H1 (cell line): Measurements from ENCODE around the gene TRAF6. TPM values are rescaled to one million over a fixed set of nuclear protein-coding genes. Genes with fewer than 3 reads are reported as not detected.

Experiments used
- CTCF ChIA-PET: fragments of 300-600 bp; sonication (Branson Sonifier 250); formaldehyde crosslinking; loops from one replicate; lab custom pipeline; 2021; ENCODE audit not compliant: partially characterized antibody; lab: Charles Lee
- POLR2A ChIA-PET: fragments of 300-600 bp; sonication (Branson Sonifier 250); formaldehyde crosslinking; loops from one replicate; lab custom pipeline; 2021; ENCODE audit warnings: inconsistent platforms; ENCODE audit not compliant: partially characterized antibody; lab: Charles Lee
- DNase-seq, 2 experiments: peaks; one replicate each; pipeline versions ENCODE4 v3.0.0 to v3.0.0-alpha.2; 2010 to 2022; ENCODE audit warnings: low spot score in 2 of 2, low read depth in 1 of 2, mixed read lengths in 1 of 2
- FAIRE-seq: peaks from 2 replicates; lab custom pipeline; 2011; peaks lifted over from hg19 to GRCh38; lab: Jason Lieb, UNC
- H2AFZ ChIP-seq: 2 replicates; pipeline ENCODE4 v1.8.1; 2012; ENCODE audit warnings: low read length, inconsistent platforms
- H2AK5ac ChIP-seq: 2 replicates; pipeline ENCODE4 v1.6.1; 2013; ENCODE audit warnings: low read depth, low read length
- H2BK120ac ChIP-seq: replicated peaks from 2 replicates; pipeline ENCODE3; 2013; ENCODE audit warnings: low read depth, low read length, inconsistent platforms
- H2BK12ac ChIP-seq: 2 replicates; pipeline ENCODE4 v1.6.1; 2013; ENCODE audit warnings: low read depth, low read length
- H2BK15ac ChIP-seq: 2 replicates; pipeline ENCODE4 v1.6.1; 2013; ENCODE audit warnings: low read length
- H2BK20ac ChIP-seq: 2 replicates; pipeline ENCODE4 v1.6.1; 2013; ENCODE audit warnings: low read length
- H2BK5ac ChIP-seq: 2 replicates; pipeline ENCODE4 v1.6.1; 2013; ENCODE audit warnings: low read depth, low read length
- H3K14ac ChIP-seq: 2 replicates; pipeline ENCODE4 v1.6.1; 2013; ENCODE audit warnings: inconsistent platforms; ENCODE audit not compliant: insufficient read length
- H3K18ac ChIP-seq: 2 replicates; pipeline ENCODE4 v1.6.1; 2013; ENCODE audit warnings: low read length; ENCODE audit errors: extremely low read depth
- H3K23ac ChIP-seq: 2 replicates; pipeline ENCODE4 v1.6.1; 2013; ENCODE audit warnings: inconsistent platforms; ENCODE audit not compliant: insufficient read length
- H3K23me2 ChIP-seq: 2 replicates; pipeline ENCODE4 v1.6.1; 2013; ENCODE audit warnings: low read depth, low read length
- H3K27ac ChIP-seq: 2 replicates; pipeline ENCODE4 v1.6.1; 2011; ENCODE audit warnings: low read depth, low read length, inconsistent platforms
- H3K27me3 ChIP-seq, 4 experiments: replicated peaks in 1 of 4; 1 replicate in 1 of 4; 2 replicates in 3 of 4; pipeline versions ENCODE4 v1.6.1 to v1.8.1; 2011 to 2013; ENCODE audit warnings: low read length in 3 of 4, mild to moderate bottlenecking in 3 of 4, inconsistent platforms in 2 of 4, mixed read lengths in 2 of 4, moderate library complexity in 1 of 4; ENCODE audit not compliant: control insufficient read depth in 3 of 4, insufficient read depth in 3 of 4; ENCODE audit errors: extremely low read depth in 1 of 4
- H3K36me3 ChIP-seq, 4 experiments: 2 replicates each; pipeline versions ENCODE4 v1.6.1 to v1.8.1; 2011 to 2013; ENCODE audit warnings: mild to moderate bottlenecking in 4 of 4, low read length in 3 of 4, moderate library complexity in 2 of 4, control low read depth in 1 of 4, inconsistent platforms in 1 of 4; ENCODE audit not compliant: insufficient read depth in 4 of 4, control insufficient read depth in 2 of 4
- H3K4ac ChIP-seq: replicated peaks from 2 replicates; pipeline ENCODE3; 2013; ENCODE audit warnings: low read length, low read depth, mixed read lengths, inconsistent platforms; ENCODE audit not compliant: insufficient read length
- H3K4me1 ChIP-seq, 4 experiments: replicated peaks in 1 of 4; 1 replicate in 1 of 4; 2 replicates in 3 of 4; pipeline versions ENCODE4 v1.6.1 to v1.8.1; 2011 to 2013; ENCODE audit warnings: low read length in 3 of 4, inconsistent platforms in 2 of 4, mixed read lengths in 1 of 4; ENCODE audit not compliant: insufficient read depth in 4 of 4, control insufficient read depth in 3 of 4
- H3K4me2 ChIP-seq, 2 experiments: 2 replicates each; pipeline versions ENCODE4 v1.6.1 to v1.8.1; 2011 to 2013; ENCODE audit warnings: low read depth in 2 of 2, low read length in 2 of 2, control low read depth in 1 of 2, inconsistent platforms in 1 of 2, mild to moderate bottlenecking in 1 of 2; ENCODE audit not compliant: insufficient read depth in 1 of 2
- H3K4me3 ChIP-seq, 4 experiments: fragments of 200-600, 300-600 bp in 1 of 4; sonication (generic), shearing (Covaris generic), sonication (Bioruptor Twin) in 1 of 4; 2 replicates each; pipeline versions ENCODE4 v1.5.1 to v1.8.1; 2011 to 2016; ENCODE audit warnings: low read length in 4 of 4, low read depth in 3 of 4, control low read depth in 2 of 4, inconsistent platforms in 2 of 4, mild to moderate bottlenecking in 2 of 4, mixed read lengths in 1 of 4, moderate library complexity in 1 of 4; ENCODE audit not compliant: insufficient read depth in 2 of 4; ENCODE audit errors: extremely low read depth in 1 of 4
- H3K56ac ChIP-seq: replicated peaks from 2 replicates; pipeline ENCODE3; 2013; ENCODE audit warnings: low read depth, mild to moderate bottlenecking, mixed read lengths, low read length, inconsistent platforms; ENCODE audit not compliant: insufficient read length
- H3K79me1 ChIP-seq: 2 replicates; pipeline ENCODE4 v1.6.1; 2013; ENCODE audit warnings: low read depth, low read length, control low read depth
- H3K79me2 ChIP-seq, 2 experiments: 2 replicates each; pipeline versions ENCODE4 v1.6.1 to v1.8.1; 2012 to 2013; ENCODE audit warnings: low read length in 2 of 2, mild to moderate bottlenecking in 2 of 2, inconsistent platforms in 1 of 2; ENCODE audit not compliant: insufficient read depth in 2 of 2, control insufficient read depth in 1 of 2
- H3K9ac ChIP-seq, 4 experiments: replicated peaks in 1 of 4; 1 replicate in 1 of 4; 2 replicates in 3 of 4; pipeline versions ENCODE4 v1.6.1 to v1.8.1; 2011 to 2013; ENCODE audit warnings: low read depth in 3 of 4, low read length in 3 of 4, control low read depth in 2 of 4, mild to moderate bottlenecking in 2 of 4, moderate library complexity in 2 of 4, inconsistent platforms in 1 of 4; ENCODE audit errors: extremely low read depth in 1 of 4
- H3K9me3 ChIP-seq, 2 experiments: 2 replicates each; pipeline versions ENCODE4 v1.6.1 to v1.8.1; 2012 to 2013; ENCODE audit warnings: mild to moderate bottlenecking in 2 of 2, moderate library complexity in 2 of 2, control low read depth in 1 of 2, inconsistent platforms in 1 of 2, low read depth in 1 of 2, low read length in 1 of 2, mixed read lengths in 1 of 2; ENCODE audit not compliant: insufficient read depth in 2 of 2
- H4K20me1 ChIP-seq, 2 experiments: replicated peaks in 1 of 2; 2 replicates each; pipeline versions ENCODE3 to v1.8.1; 2011 to 2013; ENCODE audit warnings: inconsistent platforms in 2 of 2, low read length in 2 of 2, mild to moderate bottlenecking in 1 of 2; ENCODE audit not compliant: insufficient read depth in 2 of 2, control insufficient read depth in 1 of 2
- H4K5ac ChIP-seq: 2 replicates; pipeline ENCODE4 v1.6.1; 2013; ENCODE audit warnings: low read length, low read depth, mixed read lengths, inconsistent platforms; ENCODE audit not compliant: insufficient read length
- H4K8ac ChIP-seq: 2 replicates; pipeline ENCODE4 v1.8.0; 2013; ENCODE audit warnings: mild to moderate bottlenecking, moderate library complexity, low read length, inconsistent platforms; ENCODE audit not compliant: insufficient read depth; ENCODE audit errors: extremely low read depth
- H4K91ac ChIP-seq: replicated peaks from 2 replicates; pipeline ENCODE3; 2013; ENCODE audit warnings: low read length, mixed read lengths, inconsistent platforms; ENCODE audit not compliant: insufficient read length
- SP4 ChIP-seq: IDR thresholded peaks from 2 replicates; pipeline ENCODE4 v1.6.1; 2012; ENCODE audit warnings: low read length, inconsistent platforms
- WGBS, 2 experiments: shearing (Covaris generic) in 1 of 2; methylation state at CpG; one replicate each; pipeline versions ENCODE4 v1.1.6 to v1.1.7; 2013 to 2015; ENCODE audit warnings: low lambda C conversion rate in 2 of 2, mixed read lengths in 2 of 2, inconsistent platforms in 1 of 2, low coverage in 1 of 2, missing lambda C conversion rate in 1 of 2; ENCODE audit not compliant: insufficient replicate concordance in 2 of 2, insufficient coverage in 1 of 2, insufficient read length in 1 of 2; ENCODE audit errors: extremely low coverage in 1 of 2, missing lambda C conversion rate in 1 of 2; 5-methylcytosine and 5-hydroxymethylcytosine counted together
- polyA plus RNA-seq, 7 experiments: library from polyadenylated mRNA; depleted of rRNA in 3 of 7; stranded (reverse) in 5 of 7; unstranded in 2 of 7; fragments of >200 nt in 5 of 7; fragments of 200-250 nt in 2 of 7; gene quantifications; 1 replicate in 5 of 7; 2 replicates in 1 of 7; 4 replicates in 1 of 7; pipeline versions ENCODE4 v1.2.1 to v1.2.3, GENCODE V29; 2011 to 2013; ENCODE audit warnings: missing spikeins in 2 of 7, mixed read lengths in 2 of 7
- total RNA-seq: library from RNA; stranded (reverse); fragmentation: NEBNext Ultra II Directional; extraction: Animal tissue kit (Norgen Biotek cat#: 25700); gene quantifications from 2 replicates; pipeline ENCODE4 v1.2.1, GENCODE V29; 2021

TRAF6 gene
- total and polyA plus RNA-seq, 2 of the 8 experiments (the other 6 are each of a cell fraction or from before 2014, with no cell fraction given): 4.6 to 8.8 TPM

- FAIRE-seq (no peak), DNase-seq (no peak)
- Histone ChIP-seq H3K27me3 (no peaks in the 10 kb centered on the region), H4K8ac (no peak overlapping the region), H3K18ac (no peak overlapping the region), H2BK120ac (no peak overlapping the region), H4K91ac (no peak overlapping the region), H3K4me1 (no peaks in the 10 kb centered on the region), H3K23ac (no peak overlapping the region), H3K9me3 (0 out of 4 replicates have a peak, but pooled peaks cover 0 to 4% of the 10 kb centered on the region in 2 experiments), H3K79me2 (no peaks in the 10 kb centered on the region), H2AFZ (no peak overlapping the region), H2BK20ac (no peak overlapping the region), H4K5ac (no peak overlapping the region), H3K56ac (no peak overlapping the region), H3K4me3 (no peak overlapping the region), H3K79me1 (no peaks in the 10 kb centered on the region), H3K4me2 (no peak overlapping the region), H3K4ac (no peak overlapping the region), H2BK15ac (no peak overlapping the region), H3K14ac (no peak overlapping the region), H2BK12ac (no peak overlapping the region), H3K23me2 (no peaks in the 10 kb centered on the region), H2AK5ac (no peak overlapping the region), H3K36me3 (no peaks in the 10 kb centered on the region), H3K27ac (no peak overlapping the region), H4K20me1 (no peaks in the 10 kb centered on the region), H2BK5ac (no peak overlapping the region), H3K9ac (no peak overlapping the region)
- 95% methylated on average over 5 of the region's 5 CpGs; no CpG with 5 or more reads in 1 of the 2 experiments for WGBS, 2 experiments
- ChIA-PET CTCF (interaction anchor here (1.1 to 1.2 kb wide), 2 partner anchors 24 to 62 kb away, joined by 3 to 4 read pairs; no protein-coding TSS in a partner anchor), POLR2A (no interaction called here)
- no peak for TF ChIP-seq SP4
Measured at GRCh38 chr11:36438126-36438525, 71.9 kb downstream of the TRAF6 start.
